HFF-Myc (cell line): ENCODE data around the gene IFI27L2.

Experiments used
- DNase-seq: peaks from one replicate; pipeline ENCODE4 v3.0.0-alpha.2; 2011; ENCODE audit warnings: low read depth; ENCODE audit errors: extremely low read depth
- H3K4me3 ChIP-seq: replicated peaks from 2 replicates; pipeline ENCODE4 v1.5.1; 2011; ENCODE audit warnings: low read depth, mild to moderate bottlenecking, control low read depth, low read length
- CTCF ChIP-seq: IDR thresholded peaks from 2 replicates; pipeline ENCODE4 v1.5.1; 2012; ENCODE audit warnings: mild to moderate bottlenecking, low read depth, low read length, control low read depth; ENCODE audit errors: missing control alignments

The IFI27L2 gene

GRCh38 chr14:94100847-94101246, 28.6 kb downstream of the IFI27L2 start:
- TF ChIP-seq CTCF = no peak
- no peak for DNase-seq
- H3K4me3 ChIP-seq = no peak overlapping the region

DNA sequence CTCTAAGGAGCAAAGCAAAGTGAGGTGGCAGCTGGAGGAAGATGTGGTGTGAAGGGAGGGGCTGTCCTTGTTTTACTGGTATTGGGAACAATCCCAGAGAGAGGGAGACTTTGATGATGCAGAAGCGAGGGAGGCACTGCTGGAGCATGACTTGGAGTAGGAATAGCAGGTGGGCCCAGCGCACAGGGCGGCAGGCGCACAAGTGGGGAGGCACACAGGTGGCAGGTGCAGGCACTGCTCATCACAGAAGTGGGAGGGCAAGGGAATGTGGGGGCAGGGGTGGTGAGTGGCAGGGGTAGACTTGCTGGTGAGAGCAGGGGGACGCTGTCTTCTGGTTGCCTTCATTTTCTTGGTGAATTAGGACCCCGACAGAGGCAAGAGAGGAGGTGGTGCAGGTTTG, 30.4 kb downstream of the IFI27L2 start:
- DNase-seq = no peak
- TF ChIP-seq CTCF = no peak
- H3K4me3 ChIP-seq = no peak overlapping the region

DNA sequence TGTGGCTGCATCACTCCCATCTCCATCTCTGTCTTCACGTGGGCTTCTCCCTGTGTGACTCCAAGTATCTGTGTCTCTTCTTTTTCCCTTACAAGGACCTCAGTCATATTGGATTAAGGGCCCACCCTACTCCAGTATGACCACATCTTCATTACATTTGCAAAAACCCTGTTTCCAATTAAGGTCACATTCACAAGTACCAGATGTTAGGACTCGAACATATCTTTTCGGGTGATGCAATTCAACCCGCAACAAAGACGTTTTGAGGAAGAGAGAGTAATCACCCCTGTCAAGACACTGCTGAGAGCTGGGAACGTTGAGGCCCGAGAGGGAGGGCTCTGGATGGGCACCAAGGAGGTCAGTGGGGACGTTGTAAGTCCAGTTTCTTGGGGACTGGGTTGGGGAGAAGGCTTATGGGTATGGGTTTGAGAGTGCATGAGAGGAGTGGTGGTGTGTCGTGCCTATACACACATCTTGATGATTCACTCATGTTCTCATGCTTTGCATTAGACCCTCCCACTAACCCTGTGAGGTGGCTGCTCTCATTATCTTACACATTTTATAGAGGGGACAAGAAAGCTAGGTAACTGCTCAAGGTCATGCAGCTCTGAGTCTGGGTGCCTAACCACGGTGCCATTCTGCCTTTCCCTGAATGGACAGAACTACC, 30.9 kb downstream of the IFI27L2 start:
- peak; percentile 70 for DNase-seq
- TF ChIP-seq CTCF = no peak
- no peak overlapping the region for H3K4me3 ChIP-seq

- no peak for DNase-seq
- H3K4me3 ChIP-seq = no peak overlapping the region
- TF ChIP-seq CTCF = no peak
These were observed 32.3 kb downstream of the IFI27L2 start for GRCh38 chr14:94097091-94097490.

DNA sequence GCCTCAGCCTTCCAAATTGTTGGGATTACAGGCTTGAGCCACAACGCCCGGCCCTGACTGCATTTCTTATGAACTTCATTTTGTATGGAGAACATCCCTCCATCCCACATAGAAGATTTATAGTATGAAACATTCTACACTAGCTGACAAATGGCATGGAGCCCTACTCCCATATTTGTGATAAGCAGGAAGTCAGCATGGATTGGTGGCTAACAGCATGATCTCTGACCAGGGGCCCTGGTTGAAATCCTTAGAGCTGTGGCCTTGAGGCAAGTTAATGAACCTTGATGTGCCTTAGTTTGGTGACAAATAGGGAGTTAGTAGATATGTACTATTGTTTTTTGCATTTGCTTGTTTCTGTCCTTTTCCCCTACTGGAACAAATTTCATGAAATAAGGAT, 36.0 kb downstream of the IFI27L2 start:
- no peak for TF ChIP-seq CTCF
- H3K4me3 ChIP-seq = no peak overlapping the region
- no peak for DNase-seq

GRCh38 chr14:94089479-94089878, 39.9 kb downstream of the IFI27L2 start:
- H3K4me3 ChIP-seq = no peak overlapping the region
- no peak for DNase-seq
- no peak for TF ChIP-seq CTCF

DNA sequence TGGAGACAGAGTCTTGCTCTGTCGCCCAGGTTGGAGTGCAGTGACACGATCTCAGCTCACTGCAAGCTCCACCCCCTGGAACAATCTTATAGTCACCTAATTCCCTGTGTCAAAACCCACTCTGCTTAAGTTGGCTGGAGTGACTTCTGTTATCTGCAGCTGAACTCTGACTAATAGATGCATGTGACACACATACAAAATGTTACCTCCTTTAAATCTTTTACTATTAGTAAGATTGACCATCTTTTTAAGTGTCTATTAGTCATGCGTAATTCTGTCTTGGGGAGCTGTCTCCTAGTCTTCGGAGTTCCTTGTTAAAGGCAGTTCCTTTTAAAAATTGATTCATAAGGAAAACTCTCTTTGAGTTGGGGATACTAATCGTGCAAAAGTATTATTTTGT, 40.9 kb downstream of the IFI27L2 start:
- DNase-seq = no peak

More for the DNA sequence above, 40.9 kb downstream of the IFI27L2 start:
- TF ChIP-seq CTCF = no peak
- H3K4me3 ChIP-seq = no peak overlapping the region
